GM18526 (cell line): ENCODE measurements around the gene DENND4B.

ENCODE experiments used
- POLR2A ChIP-seq: IDR thresholded peaks from 3 replicates; pipeline ENCODE4 v1.6.1; 2011; ENCODE audit not compliant: insufficient read length; ENCODE audit errors: extremely low read depth

Gene DENND4B

DNA sequence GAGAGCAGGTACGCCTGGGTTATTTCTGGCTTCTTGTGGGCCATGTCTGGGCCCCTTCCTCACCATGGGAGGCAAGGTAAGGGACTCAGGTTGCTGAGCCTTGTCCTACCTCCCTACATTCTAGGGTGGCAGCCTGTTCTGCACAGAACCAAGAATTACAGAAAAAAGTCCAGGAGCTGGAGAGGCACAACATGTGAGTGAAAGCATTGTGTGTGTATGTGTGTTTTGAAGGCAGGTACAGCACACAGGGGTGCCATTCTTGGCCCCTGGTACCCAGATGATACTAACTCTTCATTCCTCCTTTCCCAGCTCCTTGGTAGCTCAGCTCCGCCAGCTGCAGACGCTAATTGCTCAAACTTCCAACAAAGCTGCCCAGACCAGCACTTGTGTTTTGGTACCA is 26.6 kb upstream of the DENND4B start:
- no peak for TF ChIP-seq POLR2A

DNA sequence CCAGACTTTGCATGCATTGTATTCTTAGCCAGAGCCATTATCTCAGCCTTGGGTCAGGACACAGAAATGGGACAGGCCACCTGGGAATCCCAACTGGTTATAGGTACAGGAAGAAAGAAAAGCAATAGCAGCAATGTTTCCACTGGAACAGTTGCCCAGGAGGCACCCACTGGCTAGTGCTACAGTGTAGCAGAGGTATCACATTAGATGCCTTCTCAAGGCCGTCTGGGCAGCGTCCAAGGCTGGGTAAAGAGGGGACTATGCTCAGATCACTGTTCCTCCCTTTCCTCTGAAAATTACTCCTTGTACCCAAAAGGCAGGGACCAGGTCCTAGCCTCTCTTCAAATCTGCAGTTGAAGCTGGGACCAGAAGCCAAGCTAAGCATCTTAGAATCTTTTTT is 23.8 kb upstream of the DENND4B start:
- TF ChIP-seq POLR2A: no peak

GRCh38 chr1:153968972-153969371 is 22.5 kb upstream of the DENND4B start:
- no peak for TF ChIP-seq POLR2A

DNA sequence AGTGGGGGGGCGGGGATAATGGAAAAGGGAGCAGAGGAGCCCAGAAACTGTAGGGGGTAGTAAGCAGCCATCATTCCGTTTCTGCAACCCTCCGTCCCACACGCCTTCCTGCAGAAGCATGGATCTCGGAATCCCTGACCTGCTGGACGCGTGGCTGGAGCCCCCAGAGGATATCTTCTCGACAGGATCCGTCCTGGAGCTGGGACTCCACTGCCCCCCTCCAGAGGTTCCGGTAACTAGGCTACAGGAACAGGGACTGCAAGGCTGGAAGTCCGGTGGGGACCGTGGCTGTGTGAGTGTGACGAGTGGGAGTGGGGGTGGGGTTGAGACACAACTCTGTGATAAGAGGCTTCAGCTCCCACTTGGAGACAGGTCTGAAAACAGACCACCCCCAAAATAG is 21.9 kb upstream of the DENND4B start:
- TF ChIP-seq POLR2A: no peak

DNA sequence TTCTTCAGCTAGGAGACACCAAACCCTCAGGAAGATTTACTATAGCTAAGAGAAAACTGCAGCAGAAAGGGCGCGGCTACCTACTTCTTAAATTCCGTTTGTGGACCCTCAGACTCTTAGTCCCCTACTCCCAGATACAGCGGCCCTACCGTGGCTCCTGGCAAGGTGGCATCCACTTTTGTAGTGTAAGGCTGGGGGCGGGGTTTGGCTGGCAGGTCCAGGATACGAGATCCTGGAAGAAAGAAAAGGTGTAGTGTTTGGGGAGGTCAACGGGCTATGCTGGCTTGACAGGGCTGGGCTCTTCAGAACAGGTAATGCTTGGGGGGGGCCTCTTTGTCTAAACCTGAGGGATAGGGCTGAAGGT is 21.5 kb upstream of the DENND4B start:
- no peak for TF ChIP-seq POLR2A

DNA sequence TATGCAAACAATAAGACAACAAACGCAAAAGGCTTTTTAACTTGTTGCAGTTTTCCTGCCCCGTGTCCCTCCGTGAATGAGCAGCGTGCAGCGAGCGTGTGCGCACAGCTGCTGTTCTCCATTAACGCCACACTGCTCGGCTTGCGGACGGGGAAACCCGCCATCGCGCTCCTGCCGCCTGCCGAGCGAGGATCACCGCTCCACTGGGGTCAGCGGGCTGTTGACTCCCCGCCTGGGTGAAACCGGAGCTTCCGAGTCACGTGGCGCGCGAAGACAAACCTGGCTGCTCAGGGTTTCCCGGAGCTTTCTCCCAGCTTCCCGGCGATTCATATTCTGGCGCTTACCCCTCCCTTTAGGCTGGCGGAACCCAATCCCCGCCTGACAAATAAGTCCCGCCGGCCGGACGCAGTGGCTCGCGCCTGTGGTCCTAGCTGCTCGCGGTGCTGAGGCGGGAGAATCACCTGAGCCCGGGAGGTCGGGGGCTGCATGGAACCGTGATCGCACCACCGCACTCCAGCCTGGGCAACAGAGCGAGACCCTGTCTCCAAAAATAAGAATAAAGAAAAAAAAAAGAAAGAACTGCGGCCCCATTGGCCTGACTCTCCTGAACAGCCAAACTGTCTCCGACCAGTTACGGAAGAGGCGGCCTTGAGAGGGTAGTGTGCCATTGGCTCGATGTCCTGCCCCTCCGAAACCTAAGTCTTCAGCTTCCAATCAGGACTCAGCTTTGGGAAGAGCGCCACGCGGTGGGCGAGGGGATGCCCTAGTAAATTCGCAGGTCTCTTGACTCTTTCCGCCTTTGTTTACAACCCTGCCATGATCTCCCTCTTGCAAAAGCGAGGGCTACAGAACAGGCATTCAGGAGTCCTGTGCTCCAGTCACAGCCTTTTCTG is 20.8 kb upstream of the DENND4B start, which contains the start of gene CREB3L4:
Gene CREB3L4 (plus strand): TSS at position 796 of the 893 bp plus-strand sequence. CDS start 624 bp downstream, outside the sequence.
- peak; percentile 72 for TF ChIP-seq POLR2A

DNA sequence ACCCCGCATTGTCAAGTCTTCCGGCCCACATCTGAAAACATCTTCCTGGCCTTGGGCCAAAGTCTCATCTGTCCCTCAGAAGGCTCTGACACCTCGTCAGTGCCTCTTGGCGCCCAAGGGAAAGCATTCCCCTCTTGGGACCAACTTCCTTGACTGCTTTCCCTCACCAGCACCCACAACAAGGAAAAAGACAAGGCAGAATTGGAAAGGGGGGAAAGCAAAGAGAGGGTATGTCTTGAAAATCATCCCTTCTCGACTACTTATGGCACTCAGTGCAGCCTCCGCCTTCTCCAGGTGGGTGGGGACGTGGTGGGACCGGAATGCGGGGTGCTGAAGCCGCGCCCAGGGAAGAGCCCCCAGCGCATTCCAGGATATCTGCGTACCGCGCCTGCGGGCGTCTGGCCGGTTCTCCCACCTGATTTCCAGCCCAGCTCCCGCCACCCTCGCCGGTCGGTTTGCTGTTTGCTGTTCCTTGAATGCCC is 17.4 kb upstream of the DENND4B start:
- TF ChIP-seq POLR2A: no peak

DNA sequence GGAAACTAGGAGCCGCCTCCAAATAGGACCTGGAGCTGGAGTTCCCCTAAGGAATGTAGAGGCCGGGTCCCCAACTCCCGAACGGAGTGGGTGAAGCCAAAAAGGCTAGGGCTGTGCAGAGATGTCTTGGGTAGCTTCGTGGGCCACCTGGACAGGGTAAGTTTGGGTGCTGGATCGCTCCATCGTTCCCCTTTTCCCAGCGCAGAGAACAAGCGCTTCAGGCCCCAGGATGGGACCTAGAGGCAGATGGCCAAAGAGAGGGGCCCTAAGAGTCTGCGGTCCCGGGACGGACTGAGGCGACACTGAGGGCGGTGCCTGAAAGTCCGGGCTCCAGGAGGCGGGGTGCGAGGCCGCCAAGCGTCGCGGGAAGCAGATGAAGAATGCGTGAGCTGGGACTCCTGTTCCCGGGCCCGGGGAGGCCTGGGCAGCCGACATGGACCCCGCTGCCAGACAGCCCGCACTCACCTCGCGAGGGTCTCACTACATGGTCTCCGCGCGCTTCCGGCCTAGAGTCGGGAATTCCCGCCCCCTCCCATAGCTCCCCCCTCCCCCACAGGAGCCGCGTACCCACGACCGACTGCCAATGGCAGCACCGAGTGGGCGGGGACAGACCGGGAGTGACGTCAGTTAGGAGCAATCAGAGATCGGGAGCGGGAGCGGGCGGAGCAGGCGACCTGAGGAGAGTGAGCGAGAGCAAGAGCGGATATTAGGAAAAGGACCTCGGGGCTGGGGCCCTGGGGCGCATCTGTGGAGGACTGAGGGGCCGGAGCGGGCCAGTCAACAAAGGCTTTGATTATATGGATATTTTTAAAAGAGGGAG is 16.7 kb upstream of the DENND4B start, which contains the start of gene SLC39A1:
Gene SLC39A1 (minus strand): TSS at position 508 of the 820 bp plus-strand sequence. CDS start 822 bp downstream, outside the sequence.
- TF ChIP-seq POLR2A: peak; percentile 73

DNA sequence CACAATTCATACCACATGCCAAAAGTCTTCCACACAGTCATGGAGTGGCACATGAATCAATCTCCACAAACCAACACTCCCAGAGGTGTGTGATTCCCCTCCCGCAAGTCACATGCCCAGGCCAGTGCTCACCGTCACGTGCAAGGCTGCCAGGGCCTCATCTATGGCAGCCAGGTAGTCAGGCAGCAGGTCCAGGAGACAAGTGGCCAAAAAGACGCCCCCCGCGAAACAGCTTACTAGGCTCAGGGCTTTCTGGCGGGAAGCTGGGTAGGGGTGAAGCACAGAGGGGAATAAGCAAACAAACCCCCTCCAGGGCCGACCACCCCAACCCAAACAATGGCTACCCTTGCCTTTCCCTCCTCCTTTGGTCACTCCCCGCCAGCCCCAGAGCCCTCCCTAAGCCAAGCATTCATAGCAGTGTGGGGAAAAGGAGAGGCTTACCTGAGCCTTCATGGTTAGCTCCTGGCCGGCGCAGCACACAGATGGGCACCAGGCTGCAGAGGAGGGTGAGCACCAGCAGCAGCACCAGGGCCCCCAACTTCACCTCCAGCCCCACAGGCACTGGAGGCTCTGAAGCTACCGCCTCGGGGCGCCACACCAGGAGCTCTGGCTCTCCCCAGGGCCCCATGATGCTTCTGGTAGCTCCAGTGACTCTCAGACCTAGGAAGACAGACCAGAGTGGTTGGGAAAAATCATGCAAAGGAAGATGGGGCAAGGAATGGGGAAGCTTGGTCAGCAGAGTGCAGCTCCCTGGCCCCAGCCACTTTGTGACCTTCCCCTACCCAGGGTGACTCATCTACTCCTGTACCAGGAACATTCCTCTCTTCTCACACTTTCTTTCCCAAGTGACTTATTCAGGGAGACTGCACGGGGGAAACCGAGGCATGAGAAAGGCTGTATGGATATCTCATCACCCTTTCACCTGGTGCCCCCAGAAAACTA is 15.8 kb upstream of the DENND4B start:
- no peak for TF ChIP-seq POLR2A

DNA sequence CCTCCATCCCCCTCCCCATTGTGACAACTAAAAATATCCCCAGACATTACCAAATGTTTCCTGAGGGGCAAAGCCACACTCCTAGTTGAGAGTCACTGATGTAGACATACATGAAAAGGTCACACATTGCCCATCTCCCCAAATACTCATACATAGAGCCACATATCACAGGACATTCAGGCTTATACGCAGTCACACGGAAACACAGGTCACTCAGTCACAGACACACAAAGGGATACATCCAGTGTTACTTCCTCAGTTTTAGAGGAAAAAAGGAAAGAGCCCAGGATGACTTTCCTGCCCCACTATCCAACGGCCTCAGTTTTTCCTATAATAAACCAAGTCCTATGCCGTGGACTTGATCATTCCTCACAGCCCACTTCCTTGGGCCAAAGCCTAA is 14.9 kb upstream of the DENND4B start:
- no peak for TF ChIP-seq POLR2A

DNA sequence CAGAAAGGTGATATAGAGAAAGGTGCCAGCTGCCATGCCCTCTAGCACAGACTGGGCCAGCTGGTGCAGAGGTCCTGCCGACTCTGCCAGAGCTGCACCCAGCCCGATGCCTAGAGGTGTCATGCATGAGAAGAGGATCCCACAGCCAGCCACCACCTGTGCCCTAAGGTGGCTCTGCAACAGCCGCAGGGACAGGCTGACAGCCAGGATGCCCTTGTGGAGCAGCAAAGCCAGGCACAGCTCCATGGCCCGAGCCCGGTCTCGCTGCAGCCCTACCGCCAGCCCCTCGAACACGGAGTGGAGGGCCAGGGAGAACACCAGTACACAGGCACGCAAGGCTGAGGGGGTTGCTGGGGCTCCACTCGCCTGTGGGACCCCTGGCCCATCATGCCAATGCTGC is 13.7 kb upstream of the DENND4B start:
- no peak for TF ChIP-seq POLR2A

GRCh38 chr1:153959454-153959853 is 12.9 kb upstream of the DENND4B start:
- TF ChIP-seq POLR2A: no peak

DNA sequence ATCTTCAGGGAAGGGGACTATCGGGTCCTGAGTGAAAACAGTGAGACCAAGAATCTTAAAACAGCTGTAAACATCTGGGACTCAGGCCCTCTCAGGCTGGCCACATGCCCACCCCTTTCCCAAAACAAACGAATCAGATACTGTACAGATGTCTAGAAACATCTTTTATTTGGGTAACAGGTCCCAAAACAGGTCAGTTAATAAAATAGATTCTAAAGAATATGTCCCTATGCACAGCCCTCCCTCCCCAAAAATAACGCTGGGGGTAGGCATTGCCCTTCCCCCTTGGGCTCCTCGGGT is 12.4 kb upstream of the DENND4B start:
- no peak for TF ChIP-seq POLR2A

DNA sequence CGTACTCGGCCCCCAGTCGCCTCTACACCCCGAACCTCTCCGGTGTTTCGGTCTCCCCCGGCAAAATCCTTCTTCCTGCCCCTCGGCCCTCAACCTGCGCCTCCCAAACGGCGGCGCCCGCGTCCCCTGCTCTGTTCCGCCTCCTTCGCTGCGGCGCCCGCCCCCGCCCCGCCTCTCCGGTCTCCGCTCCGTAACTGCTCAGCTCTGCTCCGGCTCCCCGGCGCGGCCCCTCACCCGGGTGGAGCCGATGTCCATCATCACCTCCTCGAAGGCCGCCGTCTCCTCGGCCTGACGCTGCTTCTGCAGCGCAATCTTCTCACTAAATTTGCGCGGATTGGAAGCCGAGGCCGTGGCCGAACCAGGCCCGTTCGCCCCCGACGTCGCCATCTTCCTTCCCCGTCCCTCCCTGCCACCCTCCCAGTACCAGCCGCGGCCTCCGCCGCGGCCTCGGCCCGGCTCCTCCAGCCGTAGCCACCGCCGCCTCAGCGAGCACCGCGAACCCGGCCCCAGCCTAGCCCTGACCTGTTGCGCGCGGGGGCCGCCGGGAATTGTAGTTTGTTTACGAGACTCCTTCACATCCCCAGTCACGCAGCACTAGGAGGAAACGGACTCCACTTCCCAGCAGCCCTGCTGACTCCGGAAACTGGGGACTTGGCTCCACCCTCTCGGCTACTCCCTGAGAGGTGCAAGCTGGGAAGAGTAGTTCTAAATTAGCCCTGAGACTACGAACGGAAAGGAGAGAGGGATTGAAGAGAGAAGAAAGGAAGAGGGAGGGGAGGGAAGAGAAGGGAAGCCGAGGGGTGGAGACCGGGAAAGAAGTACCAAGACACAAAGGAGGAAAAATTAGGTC is 11.8 kb upstream of the DENND4B start, which contains the start of gene CRTC2:
Gene CRTC2 (minus strand): TSS at position 502 of the 850 bp plus-strand sequence. CDS start 115 bp downstream, at position 387.
- peak; percentile 65 for TF ChIP-seq POLR2A
